Fibroblast of the aortic adventitia (primary cell): ENCODE measurements around the gene NOLC1. TPM values are rescaled to one million over a fixed set of nuclear protein-coding genes. Genes with fewer than 3 reads are reported as not detected.

ENCODE experiments used
- DNase-seq: peaks from one replicate; pipeline ENCODE4 v3.0.0-alpha.2; 2010; ENCODE audit warnings: low read depth
- H3K4me3 ChIP-seq: 2 replicates; pipeline ENCODE4 v1.5.1; 2011; ENCODE audit warnings: low read depth, mild to moderate bottlenecking, control low read depth, low read length, moderate library complexity
- total RNA-seq: library from RNA; depleted of rRNA; stranded (reverse); fragments of >200 nt; gene quantifications from 2 replicates; pipeline ENCODE4 v1.2.3, GENCODE V29; 2012; ENCODE audit warnings: low replicate concordance
- TF ChIP-seq, protein P1 (sequence below): IDR thresholded peaks from 2 replicates; pipeline ENCODE4 v1.5.1; 2011; ENCODE audit warnings: mild to moderate bottlenecking, low read length, control low read depth, inconsistent platforms; ENCODE audit not compliant: insufficient read depth

Gene NOLC1
- total RNA-seq, 1 donor: 45.3 TPM

GRCh38 chr10:102122450-102122849, 29.7 kb upstream of the NOLC1 start:
- H3K4me3 ChIP-seq: no peak overlapping the region
- TF ChIP-seq, protein P1, sequence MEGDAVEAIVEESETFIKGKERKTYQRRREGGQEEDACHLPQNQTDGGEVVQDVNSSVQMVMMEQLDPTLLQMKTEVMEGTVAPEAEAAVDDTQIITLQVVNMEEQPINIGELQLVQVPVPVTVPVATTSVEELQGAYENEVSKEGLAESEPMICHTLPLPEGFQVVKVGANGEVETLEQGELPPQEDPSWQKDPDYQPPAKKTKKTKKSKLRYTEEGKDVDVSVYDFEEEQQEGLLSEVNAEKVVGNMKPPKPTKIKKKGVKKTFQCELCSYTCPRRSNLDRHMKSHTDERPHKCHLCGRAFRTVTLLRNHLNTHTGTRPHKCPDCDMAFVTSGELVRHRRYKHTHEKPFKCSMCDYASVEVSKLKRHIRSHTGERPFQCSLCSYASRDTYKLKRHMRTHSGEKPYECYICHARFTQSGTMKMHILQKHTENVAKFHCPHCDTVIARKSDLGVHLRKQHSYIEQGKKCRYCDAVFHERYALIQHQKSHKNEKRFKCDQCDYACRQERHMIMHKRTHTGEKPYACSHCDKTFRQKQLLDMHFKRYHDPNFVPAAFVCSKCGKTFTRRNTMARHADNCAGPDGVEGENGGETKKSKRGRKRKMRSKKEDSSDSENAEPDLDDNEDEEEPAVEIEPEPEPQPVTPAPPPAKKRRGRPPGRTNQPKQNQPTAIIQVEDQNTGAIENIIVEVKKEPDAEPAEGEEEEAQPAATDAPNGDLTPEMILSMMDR: no peak
- DNase-seq: no peak

- TF ChIP-seq, protein P1: no peak
- DNase-seq: no peak
- H3K4me3 ChIP-seq: no peak overlapping the region
Measured at GRCh38 chr10:102123223-102123622, 29.0 kb upstream of the NOLC1 start.

- peak; percentile 41 for DNase-seq
- no peak overlapping the region for H3K4me3 ChIP-seq
Measured at GRCh38 chr10:102131286-102132170, 20.7 kb upstream of the NOLC1 start.

GRCh38 chr10:102132193-102132562, 20.0 kb upstream of the NOLC1 start:
- peak overlapping the region; percentile 66 for H3K4me3 ChIP-seq
- TF ChIP-seq, protein P1: no peak

More at GRCh38 chr10:102131286-102132170, 20.7 kb upstream of the NOLC1 start:
- TF ChIP-seq, protein P1: no peak

DNA sequence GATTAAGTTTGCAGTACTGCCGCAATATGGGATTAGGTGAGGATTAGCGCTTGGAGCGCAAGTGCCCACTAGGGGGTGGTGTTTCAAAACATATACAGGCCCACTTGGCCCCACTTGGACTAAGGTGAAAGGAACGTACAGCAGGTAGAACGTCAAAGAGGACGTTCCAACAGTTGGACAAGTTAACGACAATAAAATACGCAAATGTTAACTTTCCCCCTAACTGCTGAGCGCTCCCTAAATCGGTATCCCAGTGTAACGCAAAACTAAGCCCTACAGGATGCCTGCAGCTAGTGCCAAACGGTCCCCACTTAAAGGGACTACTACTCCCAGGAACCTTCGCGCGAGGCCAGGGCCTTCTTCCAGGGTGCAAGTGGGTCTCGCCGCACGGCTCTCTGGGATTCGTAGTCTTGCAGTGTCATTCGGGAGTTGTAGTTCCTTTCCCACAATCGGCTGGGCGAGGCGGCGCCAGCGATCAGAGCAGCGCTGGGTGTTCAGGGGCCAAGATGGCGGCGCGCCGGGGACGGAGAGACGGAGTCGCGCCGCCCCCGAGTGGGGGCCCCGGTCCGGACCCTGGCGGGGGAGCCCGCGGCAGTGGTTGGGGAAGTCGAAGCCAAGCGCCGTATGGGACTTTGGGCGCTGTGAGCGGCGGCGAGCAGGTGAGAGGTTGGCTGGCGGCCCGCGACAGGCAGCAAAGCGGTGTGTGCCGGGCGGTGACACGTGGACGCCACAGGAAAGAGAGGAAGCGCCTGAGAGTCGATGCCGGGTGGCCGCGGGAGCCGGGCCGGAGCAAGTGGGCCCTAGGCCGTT, 19.4 kb upstream of the NOLC1 start, which contains the start of gene PPRC1:
Gene PPRC1 (plus strand): TSS at position 478 of the 810 bp plus-strand sequence. CDS start 29 bp downstream, at position 507.
- peak within 1 kb of the TSS; percentile 95 for H3K4me3 ChIP-seq
- peak; percentile 99 for DNase-seq
- TF ChIP-seq, protein P1: peak; percentile 84

More at GRCh38 chr10:102132193-102132562, 20.0 kb upstream of the NOLC1 start:
- DNase-seq: no peak

- peak overlapping the region; percentile 95 for H3K4me3 ChIP-seq
- DNase-seq: peak; percentile 70
- TF ChIP-seq, protein P1: no peak
Measured at GRCh38 chr10:102133373-102134195, 18.6 kb upstream of the NOLC1 start.
